Osteoblast (primary cell): ENCODE results near the gene DNAJC5G. TPM values are rescaled to one million over a fixed set of nuclear protein-coding genes. Genes with fewer than 3 reads are reported as not detected.
A peak's percentile ranks its signal among the peaks of the same experiment; 100 is the strongest.
"Not testable (repeated sequence)": the region's sequence is repeated elsewhere in the genome, so short reads cannot be mapped to it uniquely, and the experiment has no call there.

Experiments used
- DNase-seq: peaks from one replicate; pipeline ENCODE4 v3.0.0; 2011; ENCODE audit warnings: low spot score, mixed read lengths; ENCODE audit not compliant: insufficient read length; ENCODE audit errors: missing footprints
- H2AFZ ChIP-seq: 2 replicates; pipeline ENCODE4 v1.6.0; 2011; ENCODE audit warnings: mild to moderate bottlenecking, low read length
- H3K27ac ChIP-seq: 2 replicates; pipeline ENCODE4 v1.5.1; 2011; ENCODE audit warnings: mild to moderate bottlenecking, low read depth, low read length, moderate library complexity
- H3K27me3 ChIP-seq: 2 replicates; pipeline ENCODE4 v1.6.0; 2012; ENCODE audit warnings: mild to moderate bottlenecking, control low read depth, inconsistent platforms, low read length, moderate library complexity; ENCODE audit not compliant: insufficient read depth
- H3K36me3 ChIP-seq: 2 replicates; pipeline ENCODE4 v1.5.1; 2011; ENCODE audit warnings: mild to moderate bottlenecking, low read length, control low read depth, moderate library complexity; ENCODE audit not compliant: insufficient read depth
- H3K4me1 ChIP-seq: 2 replicates; pipeline ENCODE4 v1.5.1; 2011; ENCODE audit warnings: mild to moderate bottlenecking, low read length, control low read depth, moderate library complexity; ENCODE audit not compliant: insufficient read depth
- H3K4me2 ChIP-seq: 2 replicates; pipeline ENCODE4 v1.6.0; 2011; ENCODE audit warnings: mild to moderate bottlenecking, low read length; ENCODE audit not compliant: insufficient read depth
- H3K4me3 ChIP-seq: fragments of 200-600 bp; sonication (generic); 3 replicates; pipeline ENCODE4 v1.5.1; 2012; ENCODE audit warnings: mild to moderate bottlenecking, low read length, inconsistent platforms; ENCODE audit not compliant: insufficient read depth
- H3K79me2 ChIP-seq: 2 replicates; pipeline ENCODE4 v1.6.0; 2012; ENCODE audit warnings: mild to moderate bottlenecking, low read length, control low read depth, inconsistent platforms; ENCODE audit not compliant: insufficient read depth
- H3K9me3 ChIP-seq: 2 replicates; pipeline ENCODE4 v1.5.1; 2011; ENCODE audit warnings: low read depth, low read length, control low read depth
- H4K20me1 ChIP-seq: 2 replicates; pipeline ENCODE4 v1.6.0; 2012; ENCODE audit warnings: mild to moderate bottlenecking, low read length, control low read depth; ENCODE audit not compliant: insufficient read depth
- total RNA-seq: library from RNA; depleted of rRNA; stranded (reverse); fragments of >200 nt; gene quantifications from 2 replicates; pipeline ENCODE4 v1.2.3, GENCODE V29; 2012
- TF ChIP-seq, protein P1 (sequence below): IDR thresholded peaks from 2 replicates; pipeline ENCODE4 v1.5.1; 2011; ENCODE audit warnings: mild to moderate bottlenecking, low read depth, low read length, moderate library complexity; ENCODE audit errors: extremely low read depth

DNAJC5G gene
- total RNA-seq, 1 donor: not detected

DNA sequence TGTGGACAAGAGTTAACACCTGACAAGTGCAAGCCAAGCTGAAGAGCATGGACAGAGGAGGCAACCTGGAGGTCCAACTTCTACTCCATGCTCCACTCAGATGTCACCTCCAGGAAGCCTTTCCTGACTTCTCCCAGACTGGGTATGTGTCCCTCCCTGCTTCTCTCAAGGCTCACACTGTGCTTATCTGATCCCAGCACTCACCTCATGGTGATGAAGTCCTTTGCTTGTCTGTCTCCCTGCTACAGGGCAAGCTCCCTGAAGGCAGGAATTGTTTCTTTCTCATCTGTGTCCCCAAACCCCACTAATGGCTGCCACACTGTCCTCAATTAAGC lies 9.7 kb upstream of the DNAJC5G start:
- TF ChIP-seq, protein P1, sequence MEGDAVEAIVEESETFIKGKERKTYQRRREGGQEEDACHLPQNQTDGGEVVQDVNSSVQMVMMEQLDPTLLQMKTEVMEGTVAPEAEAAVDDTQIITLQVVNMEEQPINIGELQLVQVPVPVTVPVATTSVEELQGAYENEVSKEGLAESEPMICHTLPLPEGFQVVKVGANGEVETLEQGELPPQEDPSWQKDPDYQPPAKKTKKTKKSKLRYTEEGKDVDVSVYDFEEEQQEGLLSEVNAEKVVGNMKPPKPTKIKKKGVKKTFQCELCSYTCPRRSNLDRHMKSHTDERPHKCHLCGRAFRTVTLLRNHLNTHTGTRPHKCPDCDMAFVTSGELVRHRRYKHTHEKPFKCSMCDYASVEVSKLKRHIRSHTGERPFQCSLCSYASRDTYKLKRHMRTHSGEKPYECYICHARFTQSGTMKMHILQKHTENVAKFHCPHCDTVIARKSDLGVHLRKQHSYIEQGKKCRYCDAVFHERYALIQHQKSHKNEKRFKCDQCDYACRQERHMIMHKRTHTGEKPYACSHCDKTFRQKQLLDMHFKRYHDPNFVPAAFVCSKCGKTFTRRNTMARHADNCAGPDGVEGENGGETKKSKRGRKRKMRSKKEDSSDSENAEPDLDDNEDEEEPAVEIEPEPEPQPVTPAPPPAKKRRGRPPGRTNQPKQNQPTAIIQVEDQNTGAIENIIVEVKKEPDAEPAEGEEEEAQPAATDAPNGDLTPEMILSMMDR: no peak
- Histone ChIP-seq H3K27me3 (peaks cover 77% of the 10 kb centered on the region), H3K4me2 (no peak overlapping the region)

DNA sequence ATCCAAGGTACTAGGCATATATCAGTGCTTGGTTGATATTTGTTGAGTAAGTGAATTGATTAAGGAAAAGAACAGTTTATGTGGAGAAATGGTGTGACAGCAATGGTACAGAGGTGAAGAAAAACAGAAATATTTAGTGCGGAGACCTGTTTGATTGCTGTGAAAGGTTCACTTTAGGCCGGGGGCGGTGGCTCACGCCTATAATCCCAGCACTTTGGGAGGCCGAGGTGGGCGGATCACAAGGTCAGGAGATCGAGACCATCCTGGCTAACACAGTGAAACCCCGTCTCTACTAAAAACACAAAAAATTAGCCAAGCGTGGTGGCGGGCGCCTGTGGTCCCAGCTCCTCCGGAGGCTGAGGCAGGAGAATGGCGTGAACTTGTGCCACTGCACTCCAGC lies 6.9 kb upstream of the DNAJC5G start:
- H3K79me2 ChIP-seq, H2AFZ ChIP-seq, H3K4me3 ChIP-seq, H3K4me1 ChIP-seq, H3K4me2 ChIP-seq, H4K20me1 ChIP-seq, DNase-seq, H3K9me3 ChIP-seq, H3K27ac ChIP-seq, H3K36me3 ChIP-seq: not testable (repeated sequence)
- H3K27me3 ChIP-seq: peaks cover 53% of the 10 kb centered on the region

More for the DNA sequence above, 9.7 kb upstream of the DNAJC5G start:
- Histone ChIP-seq H3K4me1 (no peaks in the 10 kb centered on the region), H3K4me3 (no peak overlapping the region), H3K9me3 (no peaks in the 10 kb centered on the region), H3K79me2 (no peaks in the 10 kb centered on the region), H4K20me1 (peaks cover 2% of the 10 kb centered on the region), H2AFZ (no peak overlapping the region), H3K27ac (no peak overlapping the region), H3K36me3 (no peaks in the 10 kb centered on the region)
- DNase-seq: peak; percentile 59

DNA sequence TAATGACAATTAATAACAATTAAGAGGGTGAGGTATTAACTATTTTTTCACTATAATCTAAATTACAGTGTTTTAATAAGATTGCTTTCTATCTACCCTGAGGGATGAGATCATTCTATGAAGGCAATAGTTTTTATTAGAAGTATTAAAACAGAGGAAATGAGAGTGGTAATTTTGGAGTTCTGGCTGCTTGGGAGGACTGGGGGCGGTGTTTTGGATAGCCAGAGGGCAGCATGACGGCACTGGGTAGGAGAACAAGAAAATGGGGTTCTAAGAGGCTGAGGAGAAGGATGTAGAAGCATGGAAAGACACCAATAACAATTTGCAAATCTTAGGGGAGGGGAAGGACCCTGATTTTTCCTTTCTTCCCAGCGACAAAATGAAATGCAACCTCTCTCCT lies 5.1 kb upstream of the DNAJC5G start:
- Histone ChIP-seq H3K27ac (no peak overlapping the region), H3K27me3 (peaks cover 35% of the 10 kb centered on the region), H3K36me3 (no peaks in the 10 kb centered on the region), H3K4me3 (no peak overlapping the region), H3K79me2 (no peaks in the 10 kb centered on the region), H3K9me3 (no peaks in the 10 kb centered on the region), H2AFZ (no peak overlapping the region), H3K4me2 (no peak overlapping the region), H4K20me1 (no peaks in the 10 kb centered on the region), H3K4me1 (peaks cover 8% of the 10 kb centered on the region)
- DNase-seq: no peak
- TF ChIP-seq, protein P1: no peak

DNA sequence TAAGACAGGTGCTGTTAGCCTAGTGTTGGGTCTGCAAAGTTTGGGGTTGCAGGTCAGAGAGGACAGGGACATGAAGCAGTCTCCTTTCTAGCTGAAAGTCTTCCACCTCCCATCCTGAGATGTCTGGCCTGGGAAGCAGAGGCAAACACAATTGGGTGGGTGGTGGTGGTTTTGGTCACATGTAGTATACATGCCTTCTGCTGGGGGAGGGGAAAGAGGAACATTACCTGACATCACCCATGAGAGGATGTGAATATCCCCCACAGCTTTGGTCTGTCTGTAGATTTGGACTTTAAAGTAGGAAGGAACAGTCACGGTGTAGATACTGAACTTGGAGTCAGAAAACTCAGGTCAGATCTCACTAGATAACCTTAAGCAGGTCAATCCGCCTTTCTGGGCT lies 4.6 kb upstream of the DNAJC5G start:
- no peaks in the 10 kb centered on the region for H3K9me3 ChIP-seq
- H3K4me1 ChIP-seq: peaks cover 8% of the 10 kb centered on the region
- H3K27ac ChIP-seq: no peak overlapping the region
- no peak for DNase-seq
- H3K27me3 ChIP-seq: peaks cover 30% of the 10 kb centered on the region
- H3K79me2 ChIP-seq: no peaks in the 10 kb centered on the region
- H2AFZ ChIP-seq: no peak overlapping the region
- no peaks in the 10 kb centered on the region for H3K36me3 ChIP-seq
- no peak overlapping the region for H3K4me2 ChIP-seq
- H4K20me1 ChIP-seq: no peaks in the 10 kb centered on the region
- TF ChIP-seq, protein P1: no peak
- no peak overlapping the region for H3K4me3 ChIP-seq
